Left renal cortex interstitium (tissue), 4 donors: ENCODE data around the gene CCDC92. TPM values are rescaled to one million over a fixed set of nuclear protein-coding genes. Genes with fewer than 3 reads are reported as not detected.

Experiments used
- DNase-seq, 4 donors: peaks; one replicate each; pipeline ENCODE4 v3.0.0-alpha.2; 2013; ENCODE audit warnings: low read depth in 4 of 4, low spot score in 2 of 4, missing footprints in 1 of 4
- polyA plus RNA-seq, 4 donors: library from polyadenylated mRNA; unstranded; fragments of 120-200 nt; gene quantifications; one replicate each; pipeline ENCODE4 v1.2.1, GENCODE V29; 2013; ENCODE audit not compliant: insufficient read length in 4 of 4

Gene CCDC92
- polyA plus RNA-seq, 4 donors, result 40.8 to 58.6 (median 48.9) TPM

DNA sequence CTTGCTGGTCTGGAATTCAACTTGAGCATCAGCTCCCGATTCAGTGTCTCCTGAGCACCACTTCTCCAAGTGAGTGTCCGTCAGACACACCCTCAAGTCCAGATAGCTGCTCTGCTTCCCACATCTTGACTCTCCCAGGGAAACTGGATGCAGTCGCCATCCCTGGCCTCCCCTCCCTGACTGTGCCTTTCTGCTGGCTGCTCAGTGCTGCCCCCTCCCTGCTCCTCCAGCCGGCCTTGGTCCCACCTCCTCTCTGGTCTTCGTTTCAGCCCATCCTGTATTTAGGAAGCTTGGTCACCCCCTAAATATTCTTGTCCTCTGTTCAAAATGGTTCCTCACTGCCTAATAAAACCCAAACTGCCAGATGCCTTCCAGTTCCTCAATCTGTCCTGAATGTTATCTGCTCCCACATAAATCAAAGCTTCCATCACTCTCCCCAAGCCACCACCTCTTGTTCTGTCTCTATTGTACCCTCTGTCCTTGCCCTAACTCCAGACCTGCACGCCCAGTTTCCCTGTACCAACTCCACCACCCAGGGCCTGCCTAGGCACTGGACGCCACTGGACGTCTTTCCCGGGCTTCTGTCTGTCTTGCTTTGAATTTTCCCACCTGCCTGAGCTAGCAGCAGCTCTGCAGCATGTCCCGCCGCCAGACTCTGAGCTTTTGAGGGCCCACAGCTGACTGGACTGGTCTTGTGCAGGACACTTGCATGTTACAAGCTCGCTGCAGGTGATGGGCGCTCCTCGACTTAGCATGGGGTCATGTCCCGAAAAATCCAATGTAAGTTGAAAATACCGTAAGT, 33.8 kb downstream of the CCDC92 start:
- no peak for DNase-seq

DNA sequence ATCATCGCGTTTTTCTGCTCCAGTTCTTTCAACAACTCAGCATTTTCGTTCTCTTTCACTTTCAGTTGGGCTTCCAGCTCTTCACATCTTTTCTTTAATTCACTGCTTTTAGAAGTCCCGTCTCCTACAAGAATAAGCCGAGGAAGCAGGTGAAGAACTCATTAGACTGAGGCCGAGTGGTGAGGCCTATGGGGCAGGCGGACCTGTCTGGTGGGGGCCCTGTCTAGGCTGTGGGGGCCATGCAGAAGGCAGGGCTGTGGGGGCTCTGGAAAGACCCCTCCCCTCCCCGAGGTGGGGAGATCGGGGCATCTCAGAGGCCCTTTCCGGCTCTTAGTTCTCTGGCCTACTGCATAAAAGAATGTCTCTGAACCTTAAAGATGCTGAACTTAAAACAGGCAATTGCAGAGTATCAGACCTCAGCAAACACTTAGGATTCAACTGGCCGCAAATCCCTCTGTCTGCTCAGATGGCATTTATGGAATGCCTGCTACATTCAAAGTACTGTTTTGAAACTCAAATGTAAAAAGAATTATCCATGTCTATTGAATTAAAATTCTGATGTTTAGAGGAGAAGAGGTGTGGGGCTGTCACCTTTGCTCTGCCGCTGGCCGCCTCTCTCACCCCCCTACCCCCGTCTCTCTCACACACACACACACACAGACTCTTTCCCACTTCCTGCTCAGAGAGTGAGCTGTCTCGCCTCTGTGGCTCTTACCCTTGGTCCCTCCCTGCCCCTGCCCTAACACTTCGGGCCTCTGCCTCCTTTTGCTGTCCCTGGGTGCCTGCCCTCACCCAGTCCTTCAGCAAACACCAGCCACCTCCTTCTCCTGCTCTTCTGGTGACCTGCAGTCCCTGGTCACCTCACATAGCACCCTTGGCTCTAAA, 34.7 kb downstream of the CCDC92 start:
- no peak for DNase-seq

DNA sequence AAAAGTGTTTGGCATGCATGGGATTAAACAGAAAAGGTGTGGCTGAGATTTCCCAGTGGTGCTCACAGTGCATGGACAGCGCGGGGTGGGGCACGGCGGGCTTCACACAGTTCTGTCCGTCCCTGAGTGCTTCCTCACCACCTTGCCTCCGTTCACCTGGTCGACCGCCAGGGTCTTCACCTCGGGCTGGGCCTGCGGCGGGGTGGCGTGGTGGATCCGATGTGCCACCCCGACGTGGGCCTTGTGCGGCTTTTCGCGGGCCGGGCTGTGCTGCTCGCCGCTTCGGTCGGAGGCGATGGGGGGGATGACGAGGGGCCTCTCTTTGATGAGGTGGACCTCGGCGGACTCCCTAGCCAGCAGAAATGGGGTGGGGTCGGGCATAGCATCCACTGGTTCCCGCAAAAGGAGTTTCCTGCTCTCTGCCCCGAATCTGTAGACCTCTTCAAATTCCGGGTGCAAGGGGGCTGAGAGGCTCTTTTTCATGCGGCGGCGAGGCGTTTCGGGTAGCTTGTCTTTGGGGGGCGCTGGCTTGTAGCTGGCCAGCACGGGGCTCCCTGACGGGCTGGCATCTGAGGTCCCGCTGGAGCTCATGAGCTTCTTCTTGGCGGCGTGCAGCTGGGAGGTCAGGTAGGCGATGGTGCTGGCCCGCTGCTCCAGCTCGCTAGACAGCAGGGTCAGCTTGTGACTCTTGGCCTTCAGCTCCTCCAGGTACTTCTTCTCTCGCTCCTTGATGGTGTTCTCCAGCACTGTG, 35.5 kb downstream of the CCDC92 start:
- no peak for DNase-seq

DNA sequence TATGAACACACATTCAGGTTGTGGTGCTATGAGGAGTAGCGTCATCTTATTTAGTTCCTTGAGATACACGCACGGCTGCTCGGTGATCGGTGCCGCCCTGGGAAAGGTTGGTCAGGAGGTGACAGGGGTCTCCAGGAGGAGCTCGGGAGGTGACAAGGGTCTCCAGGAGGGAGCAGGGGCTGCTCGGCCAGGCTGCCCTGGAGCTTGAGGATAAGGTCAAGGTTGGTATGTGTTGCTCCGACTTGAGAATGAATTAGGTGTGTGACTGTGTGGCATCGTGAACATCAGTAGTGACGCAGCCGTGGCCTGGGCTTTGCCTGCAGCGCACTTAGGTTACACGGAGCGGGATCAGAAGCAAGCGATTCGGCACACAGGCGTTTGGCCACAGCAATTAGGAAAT, 36.2 kb downstream of the CCDC92 start:
- no peak for DNase-seq

DNA sequence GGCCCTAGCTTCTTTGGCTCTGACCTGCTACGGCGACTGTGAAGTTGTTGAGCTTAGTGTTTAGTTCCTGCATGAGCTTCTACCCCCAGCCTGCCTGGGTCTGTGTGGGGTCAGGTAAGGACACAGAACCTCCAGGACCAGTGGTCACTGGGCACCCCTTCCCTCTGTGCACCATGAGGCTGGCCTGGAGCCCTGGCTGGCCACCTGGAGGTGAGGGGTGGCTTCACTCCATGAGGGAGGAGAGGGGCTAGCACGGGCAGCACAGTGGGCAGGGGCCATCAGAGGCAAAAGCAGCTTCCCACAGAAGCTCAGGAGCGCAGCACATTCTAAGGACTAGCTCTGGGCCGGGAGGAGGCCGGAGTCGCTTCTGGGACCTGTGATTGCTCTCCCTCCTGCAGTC, 36.7 kb downstream of the CCDC92 start:
- no peak for DNase-seq

DNA sequence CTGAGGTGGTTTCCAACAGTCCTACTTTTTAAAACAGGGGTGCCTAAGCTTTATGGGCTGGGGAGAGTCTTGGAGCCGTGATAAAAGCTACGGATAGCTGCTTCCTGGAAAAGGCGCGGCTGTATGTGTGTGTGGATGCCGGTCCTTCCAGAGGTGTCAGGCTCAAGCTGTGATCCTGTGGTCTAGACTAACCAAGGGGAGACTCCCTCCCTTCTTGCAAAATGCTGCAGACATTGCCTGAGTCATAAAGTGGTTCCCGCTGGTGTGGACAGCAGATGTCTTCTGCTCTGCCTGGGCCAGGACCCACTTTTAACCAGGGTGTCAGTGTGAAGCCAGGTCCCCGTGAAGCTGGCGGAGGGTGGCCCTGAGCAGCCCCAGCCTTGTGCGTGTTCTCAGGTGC, 37.8 kb downstream of the CCDC92 start:
- no peak for DNase-seq

DNA sequence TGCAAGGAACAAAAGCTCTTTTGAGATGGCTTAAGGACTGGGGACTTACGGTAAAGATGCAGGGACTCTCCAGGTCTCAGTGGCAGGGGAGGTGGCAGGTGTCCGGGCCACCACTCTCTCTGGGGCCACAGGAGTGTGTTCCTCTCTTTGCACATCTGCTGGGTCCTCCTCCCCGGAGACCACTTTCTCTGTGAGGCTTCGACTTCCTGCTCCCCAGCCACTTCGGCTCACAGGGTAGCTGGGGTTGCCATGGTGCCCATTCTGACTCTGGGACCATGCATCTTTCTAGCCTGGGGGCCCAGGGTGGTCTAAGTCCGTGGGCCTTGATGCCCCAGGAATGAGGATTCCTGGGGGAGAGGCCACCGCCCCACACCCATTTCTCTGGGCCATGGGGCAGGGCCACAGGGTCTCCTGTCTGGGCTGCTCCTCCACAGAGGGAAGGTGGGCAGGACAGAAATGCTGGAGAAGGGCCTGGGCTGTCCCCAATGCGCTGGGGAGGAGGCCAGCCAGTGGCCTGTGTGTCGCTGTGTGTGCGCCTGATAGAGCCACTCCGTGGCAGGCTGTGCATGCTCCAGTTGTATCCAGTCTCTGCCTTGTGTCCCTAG, 38.5 kb downstream of the CCDC92 start:
- no peak for DNase-seq

DNA sequence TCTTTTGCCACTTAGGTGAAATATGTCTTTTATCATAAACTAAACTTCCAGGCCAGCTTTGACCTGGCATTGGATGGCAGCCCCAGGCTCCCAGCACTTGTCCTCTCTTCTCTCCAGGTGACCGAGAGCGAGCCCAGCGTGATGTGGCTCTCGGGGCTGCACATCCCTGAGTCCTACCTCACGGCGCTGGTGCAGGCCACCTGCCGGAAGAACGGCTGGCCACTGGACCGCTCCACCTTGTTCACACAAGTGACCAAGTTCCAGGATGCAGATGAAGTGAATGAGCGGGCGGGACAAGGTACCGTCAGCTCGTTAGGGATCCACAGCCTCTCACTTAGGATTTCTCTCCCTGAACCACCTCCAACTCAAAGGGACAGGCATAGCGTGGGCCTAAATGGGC, 39.4 kb downstream of the CCDC92 start:
- no peak for DNase-seq

DNA sequence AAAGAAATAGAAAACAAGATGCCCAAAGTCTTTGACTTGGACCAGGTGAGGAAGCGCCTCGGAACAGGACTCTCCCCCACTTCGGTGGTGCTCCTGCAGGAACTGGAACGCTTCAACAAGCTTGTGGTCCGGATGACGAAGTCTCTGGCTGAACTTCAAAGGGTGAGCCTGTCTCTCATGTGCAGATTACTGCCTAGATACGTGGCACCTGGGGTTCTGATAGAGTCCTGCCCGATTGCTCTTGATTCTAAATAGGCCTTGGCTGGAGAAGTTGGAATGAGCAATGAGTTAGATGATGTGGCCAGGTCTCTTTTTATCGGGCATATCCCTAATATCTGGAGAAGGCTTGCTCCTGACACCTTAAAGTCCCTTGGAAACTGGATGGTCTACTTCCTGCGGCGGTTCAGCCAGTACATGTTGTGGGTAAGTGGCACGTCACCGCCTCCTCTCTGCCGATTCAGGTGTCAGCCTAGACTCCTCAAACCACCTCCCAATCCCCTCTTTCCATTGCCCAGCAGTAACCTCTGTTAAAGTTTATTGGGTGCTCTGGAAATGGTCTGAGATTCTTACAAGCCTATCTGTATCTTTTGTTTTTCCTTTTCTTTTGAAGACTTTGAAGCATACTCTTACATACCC, 40.8 kb downstream of the CCDC92 start:
- DNase-seq, result no peak

DNA sequence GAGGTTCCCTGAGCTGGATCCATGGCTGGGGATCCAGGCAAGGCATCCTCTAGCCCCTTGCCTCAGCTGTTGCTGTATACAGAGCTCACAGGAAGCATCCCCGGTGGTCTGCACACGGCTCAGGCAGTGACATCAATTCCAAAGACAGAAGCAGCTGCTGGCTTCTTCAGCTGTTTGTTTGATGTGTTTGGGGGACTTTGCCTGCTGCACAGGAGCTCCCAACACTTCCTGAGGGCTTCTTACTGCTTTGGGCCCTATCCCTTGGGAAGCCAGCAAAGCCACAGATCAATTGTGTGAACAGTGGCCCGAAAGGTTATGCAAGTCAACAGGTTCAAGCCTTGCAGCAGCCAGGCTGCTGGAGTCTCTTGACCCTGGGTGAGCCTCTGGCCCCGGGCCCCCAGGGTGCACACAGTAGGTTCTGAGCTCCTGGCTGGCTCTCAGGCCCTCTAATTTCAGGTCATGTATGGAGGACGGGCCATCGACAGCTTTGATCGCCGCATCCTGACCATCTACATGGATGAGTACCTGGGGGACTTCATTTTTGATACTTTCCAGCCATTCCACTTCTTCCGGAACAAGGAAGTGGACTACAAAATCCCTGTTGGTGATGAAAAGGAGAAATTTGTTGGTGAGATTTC, 42.6 kb downstream of the CCDC92 start:
- no peak for DNase-seq

DNA sequence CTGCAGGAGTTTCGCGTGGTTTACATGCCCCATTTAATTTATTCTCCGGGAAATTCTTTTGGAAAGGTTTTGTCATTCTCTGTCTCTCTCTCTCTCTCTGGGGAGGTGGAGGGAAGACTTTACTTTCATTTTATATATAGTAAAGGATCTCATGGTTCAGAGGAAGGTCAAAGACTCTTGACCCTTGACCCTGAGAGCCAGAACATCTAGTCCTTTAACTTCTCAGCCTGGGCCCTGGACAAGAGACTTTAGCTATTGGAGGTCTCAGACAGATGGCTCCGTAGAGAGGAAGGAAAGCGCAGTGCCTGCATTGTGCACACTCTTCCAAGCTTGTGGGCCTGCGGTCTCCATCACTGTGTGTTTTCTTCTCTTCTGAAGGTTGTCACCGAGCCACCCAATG, 43.7 kb downstream of the CCDC92 start:
- no peak for DNase-seq

DNA sequence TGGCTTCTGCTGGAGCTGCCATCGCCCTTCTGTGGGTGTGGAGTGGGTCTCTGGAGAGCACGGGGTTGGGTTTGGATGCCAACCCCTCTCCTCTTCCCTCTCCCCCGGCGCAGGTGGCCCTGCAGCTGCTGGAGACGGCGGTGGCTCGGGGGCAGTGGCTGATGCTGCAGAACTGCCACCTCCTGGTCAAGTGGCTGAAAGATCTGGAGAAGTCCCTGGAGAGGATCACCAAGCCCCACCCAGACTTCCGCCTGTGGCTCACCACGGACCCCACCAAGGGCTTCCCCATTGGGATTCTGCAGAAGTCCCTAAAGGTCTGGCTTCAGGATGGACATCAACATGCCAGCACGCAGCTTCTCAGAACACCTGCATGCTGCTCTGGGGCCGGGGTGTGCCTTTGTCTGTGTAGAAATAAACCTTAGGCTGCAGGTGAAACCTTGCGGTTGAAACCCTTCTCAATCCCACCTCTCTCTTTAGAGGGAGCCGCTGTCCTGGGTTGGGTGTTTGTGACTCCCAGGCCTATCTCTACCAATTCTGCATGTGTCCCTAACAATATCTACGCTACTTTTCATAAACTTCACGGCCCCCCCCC, 44.3 kb downstream of the CCDC92 start:
- DNase-seq, result no peak

DNA sequence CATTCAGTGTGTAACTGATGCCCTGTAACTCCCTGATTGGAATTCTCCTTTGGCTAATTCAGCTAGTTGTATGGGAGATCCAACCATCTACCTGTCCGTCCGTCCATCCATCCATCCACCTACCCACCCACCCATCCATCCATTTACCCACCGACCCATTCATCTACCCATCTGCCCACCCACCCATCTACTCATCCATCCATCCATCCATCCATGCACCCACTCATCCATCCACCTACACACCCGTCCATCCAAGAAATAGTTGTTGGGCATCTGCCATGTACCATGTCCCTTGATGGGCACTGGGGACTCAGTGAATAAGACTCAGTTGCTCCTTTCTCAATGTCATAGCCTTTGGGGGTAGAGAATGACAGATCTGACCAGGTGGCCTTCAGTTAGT, 48.1 kb downstream of the CCDC92 start:
- DNase-seq, result no peak

DNA sequence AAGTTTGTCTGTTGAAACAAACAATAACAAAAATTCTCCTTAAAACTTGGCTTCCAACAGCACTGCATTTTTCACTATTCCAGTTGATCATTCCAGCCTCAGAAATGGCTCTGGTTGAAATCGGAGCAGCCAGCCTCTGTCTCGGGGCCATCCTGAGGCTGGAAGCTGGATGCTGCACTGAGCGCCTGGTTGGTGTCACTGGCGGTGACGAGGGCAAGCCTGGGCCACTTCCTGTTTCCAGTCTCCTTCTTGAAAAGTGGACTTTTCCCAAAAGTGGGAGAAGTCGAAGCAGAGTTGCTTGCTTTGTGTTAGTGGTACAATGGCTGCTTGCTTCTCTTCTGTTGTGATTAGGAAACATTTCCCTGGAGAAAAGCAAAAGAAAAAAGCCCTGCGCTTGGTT, 48.7 kb downstream of the CCDC92 start:
- DNase-seq, result no peak

DNA sequence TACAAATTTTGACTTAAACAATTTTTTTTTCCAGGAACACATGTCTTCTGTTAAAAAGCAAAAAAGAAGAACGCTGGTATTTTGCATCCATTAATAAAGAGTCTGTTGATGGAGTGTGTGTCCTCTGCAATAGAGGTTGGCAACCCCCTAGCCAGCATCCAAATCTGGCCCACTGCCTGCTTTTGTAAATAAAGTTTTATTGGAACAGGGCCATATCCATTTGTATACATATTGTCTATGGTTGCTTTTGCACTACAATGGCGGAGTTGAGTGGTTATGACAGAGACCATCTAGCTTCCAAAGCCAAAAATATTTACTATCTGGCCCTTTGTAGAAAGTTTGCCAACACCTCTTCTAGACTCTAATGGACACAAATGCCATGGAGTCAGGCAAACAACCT, 49.6 kb downstream of the CCDC92 start:
- no peak for DNase-seq

DNA sequence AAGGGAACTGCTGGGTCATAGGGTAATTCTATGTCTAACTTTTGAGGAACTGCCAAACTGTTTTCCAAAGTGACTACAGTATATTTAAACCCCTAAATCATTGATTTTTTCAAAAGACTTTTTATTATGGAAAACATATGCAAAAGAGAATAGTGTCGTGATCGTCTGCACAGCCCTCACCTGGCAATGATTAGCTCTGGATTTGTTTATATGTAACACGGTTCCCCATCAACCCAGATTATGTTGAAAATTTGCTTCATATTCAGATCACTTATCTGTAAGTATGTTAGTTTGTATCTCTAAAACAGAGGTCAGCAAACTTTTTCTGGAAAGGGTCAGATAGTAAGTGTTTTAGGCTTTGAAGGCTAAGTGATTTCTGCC, 52.7 kb downstream of the CCDC92 start:
- no peak for DNase-seq

DNA sequence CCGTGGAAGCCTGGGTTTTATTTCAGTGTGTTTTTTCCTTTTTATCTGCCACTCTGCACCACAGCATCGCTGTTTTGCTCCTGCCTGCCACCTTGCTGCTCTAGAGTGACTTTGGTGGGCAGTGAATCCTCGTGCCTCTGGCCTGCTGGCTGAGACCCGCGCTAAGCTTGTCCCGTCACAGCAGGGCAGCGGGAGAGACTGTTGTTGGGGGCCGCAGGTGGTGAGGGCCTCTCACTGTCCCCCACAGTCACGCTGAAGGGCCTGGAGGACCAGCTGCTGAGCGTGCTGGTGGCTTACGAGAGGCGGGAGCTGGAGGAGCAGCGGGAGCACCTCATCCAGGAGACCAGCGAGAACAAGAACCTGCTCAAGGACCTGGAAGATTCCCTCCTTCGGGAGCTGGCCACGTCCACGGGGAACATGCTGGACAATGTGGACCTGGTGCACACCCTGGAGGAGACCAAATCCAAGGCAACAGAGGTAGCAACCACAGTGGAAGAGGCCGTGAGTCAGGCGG, 55.2 kb downstream of the CCDC92 start:
- no peak for DNase-seq

DNA sequence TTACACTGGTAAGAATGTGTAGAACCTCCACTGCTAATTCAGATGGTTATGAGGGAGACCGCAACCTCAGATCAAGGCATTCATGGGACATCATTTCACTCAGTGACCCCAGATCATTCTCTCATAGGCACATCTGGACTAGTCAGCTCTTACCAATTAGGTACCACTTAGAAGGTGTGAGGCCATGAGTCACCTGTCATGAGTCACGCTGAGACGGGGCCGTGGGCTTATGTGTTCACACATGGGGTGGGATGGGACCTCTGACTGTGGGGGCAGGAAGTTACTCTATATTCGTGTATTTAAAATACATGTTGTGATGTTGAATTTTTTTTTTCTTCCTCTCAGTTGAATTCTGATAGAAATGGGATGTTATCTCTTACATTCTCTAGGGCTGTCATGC, 55.9 kb downstream of the CCDC92 start:
- no peak for DNase-seq

DNA sequence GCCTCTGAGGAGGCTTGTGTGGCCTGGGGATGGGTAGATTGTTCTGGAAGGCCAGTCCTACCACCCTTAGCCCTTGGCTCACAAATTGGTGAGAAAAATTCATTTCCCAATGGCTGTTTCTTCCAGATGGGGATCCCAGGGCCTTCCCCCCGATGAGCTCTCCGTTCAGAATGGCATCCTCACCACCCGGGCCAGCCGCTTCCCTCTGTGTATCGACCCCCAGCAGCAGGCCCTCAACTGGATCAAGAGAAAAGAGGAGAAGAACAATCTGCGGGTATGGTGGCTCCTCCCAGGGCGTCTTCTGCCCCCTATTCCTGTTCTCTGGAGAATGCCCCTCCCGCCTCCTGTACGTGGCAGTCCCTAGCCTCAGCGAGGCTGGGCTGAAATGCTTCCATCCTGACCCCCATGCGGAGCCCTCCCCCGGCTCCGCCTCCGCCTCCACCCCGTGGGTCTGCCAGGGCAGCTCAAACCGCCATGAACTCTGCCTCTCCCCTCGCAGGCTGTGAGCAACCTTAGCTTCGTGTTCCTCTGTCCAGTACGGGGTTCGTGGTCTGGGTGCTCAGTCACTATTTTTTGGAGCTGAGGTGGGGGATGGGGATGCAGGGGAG, 57.8 kb downstream of the CCDC92 start:
- no peak for DNase-seq
